GM12801 (cell line): Measurements from ENCODE around the gene ZMYND10.

Source experiments
- CTCF ChIP-seq: IDR thresholded peaks from one replicate; pipeline ENCODE4 v1.5.1; 2011; ENCODE audit warnings: control low read depth; ENCODE audit not compliant: insufficient read length; ENCODE audit errors: extremely low read depth

Gene ZMYND10

GRCh38 chr3:50375258-50375931 lies 29.9 kb upstream of the ZMYND10 start:
- TF ChIP-seq CTCF: no peak

DNA sequence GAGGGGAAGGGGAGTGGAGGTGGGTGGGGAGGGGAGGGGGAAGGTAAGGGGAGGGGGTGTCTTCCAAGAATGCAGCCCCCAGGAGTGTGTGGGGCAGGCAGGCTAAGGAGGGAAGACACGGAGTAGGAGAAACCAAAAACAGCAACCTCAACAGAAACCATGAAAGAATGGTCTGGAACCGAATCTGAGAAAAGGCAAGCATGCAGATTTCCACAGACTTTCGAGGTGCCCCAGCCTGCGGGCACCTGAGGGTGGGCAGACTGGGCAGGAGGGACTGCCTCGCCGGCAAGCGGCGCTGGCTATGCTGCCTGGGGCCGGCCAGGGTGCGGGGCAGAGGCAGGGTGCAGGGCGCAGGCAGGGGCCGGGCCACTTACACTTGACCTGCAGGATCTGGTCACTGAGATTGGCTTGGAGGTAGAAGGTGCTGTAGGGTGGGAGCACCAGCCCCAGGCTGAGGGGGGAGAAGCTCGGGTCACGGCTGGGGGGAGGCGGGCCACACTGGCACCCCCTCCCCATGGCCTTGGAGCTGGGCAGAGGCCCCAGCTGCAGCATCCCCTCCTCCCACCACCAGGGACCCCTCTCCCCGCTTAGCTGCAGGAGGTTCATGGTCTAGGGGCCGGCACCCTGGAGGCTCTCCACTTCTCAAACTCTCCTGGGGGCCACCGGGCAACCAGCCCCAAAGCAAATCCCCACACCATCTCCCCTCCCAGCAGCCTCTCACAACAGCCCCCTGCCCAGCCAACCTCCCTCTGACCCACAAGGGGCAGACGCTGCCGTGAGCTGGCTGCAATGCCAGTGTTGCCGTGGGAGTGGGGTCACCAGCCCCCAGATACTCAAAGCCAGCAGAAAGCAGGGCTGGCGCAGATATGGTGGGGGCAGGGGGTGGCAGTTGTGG lies 29.1 kb upstream of the ZMYND10 start:
- no peak for TF ChIP-seq CTCF

DNA sequence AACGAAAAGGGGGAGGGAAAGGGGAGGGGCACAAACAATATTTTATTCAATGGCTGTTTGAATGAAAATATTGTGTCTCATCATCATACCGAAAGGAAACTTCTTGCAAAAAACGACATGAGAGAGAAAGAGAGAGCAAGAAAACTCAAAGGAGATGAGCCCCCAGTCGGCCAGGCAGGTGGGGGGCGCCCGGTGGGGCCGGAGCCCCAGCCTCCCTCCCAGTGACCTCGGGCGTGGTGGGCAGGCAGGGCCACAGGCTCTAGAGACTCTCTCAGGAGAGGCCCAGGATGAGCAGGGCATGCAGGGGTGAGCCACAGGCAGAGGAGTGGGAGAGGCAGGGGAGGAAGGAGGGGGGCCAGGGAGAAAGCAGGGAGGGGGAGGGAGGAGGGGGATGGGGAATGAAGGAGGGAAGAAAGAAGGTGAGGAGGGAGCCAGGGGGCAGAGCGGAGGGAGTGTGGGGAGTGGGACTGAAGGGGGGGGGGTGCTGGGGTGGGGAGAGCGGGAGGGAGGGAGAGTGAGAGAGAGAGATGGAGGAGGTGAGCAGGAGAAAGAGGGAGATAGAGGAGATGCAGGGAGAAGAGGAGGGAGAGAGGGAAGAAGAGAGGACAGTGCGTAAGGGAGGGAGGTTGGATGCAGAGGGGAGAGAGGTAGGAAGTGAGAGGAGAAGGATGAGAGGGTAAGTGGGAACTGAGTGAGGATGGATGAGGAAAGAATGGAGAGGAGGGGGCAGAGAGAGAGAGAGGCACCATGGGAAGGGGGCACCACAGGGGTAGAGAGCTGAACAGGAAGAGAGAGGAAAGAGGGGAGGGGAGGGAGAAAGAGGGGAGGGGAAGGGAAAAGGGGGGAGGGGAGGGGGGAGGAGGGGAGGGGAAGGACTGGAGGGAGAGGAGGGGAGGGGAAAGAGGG lies 27.9 kb upstream of the ZMYND10 start:
- no peak for TF ChIP-seq CTCF

DNA sequence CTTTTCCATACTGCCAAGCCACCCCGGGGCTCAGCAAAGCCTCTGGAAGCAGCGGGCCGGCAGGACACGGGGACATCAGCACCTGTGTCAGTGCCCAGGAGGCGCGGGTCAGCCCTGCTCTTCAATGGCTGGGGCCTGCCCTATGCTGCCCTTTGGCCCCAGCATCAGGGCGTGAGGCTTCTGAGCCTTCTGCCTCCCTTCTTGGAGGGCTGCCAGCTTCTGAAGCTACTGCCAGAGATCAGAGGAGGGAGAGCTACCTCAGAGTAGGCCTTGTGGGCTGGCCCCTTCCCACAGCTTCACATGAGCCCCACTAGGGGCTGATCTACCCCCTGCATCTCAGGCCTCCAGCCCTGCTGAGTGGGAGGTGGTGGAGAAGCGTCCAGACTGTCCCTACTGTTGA lies 26.8 kb upstream of the ZMYND10 start:
- no peak for TF ChIP-seq CTCF

GRCh38 chr3:50371133-50371685 lies 25.7 kb upstream of the ZMYND10 start:
- no peak for TF ChIP-seq CTCF

- no peak for TF ChIP-seq CTCF
Observed at GRCh38 chr3:50370594-50370993, 25.1 kb upstream of the ZMYND10 start.

- no peak for TF ChIP-seq CTCF
Observed at GRCh38 chr3:50369012-50369670, 23.6 kb upstream of the ZMYND10 start.
